Epithelial cell of proximal tubule (primary cell): ENCODE results near the gene POP7. TPM values are rescaled to one million over a fixed set of nuclear protein-coding genes. Genes with fewer than 3 reads are reported as not detected.

Experiments
- DNase-seq: peaks from one replicate; pipeline ENCODE4 v3.0.0-alpha.2; 2011; ENCODE audit warnings: low read depth
- H3K4me3 ChIP-seq: 2 replicates; pipeline ENCODE4 v1.5.1; 2011; ENCODE audit warnings: low read depth, mild to moderate bottlenecking, low read length
- CTCF ChIP-seq: conservative IDR thresholded peaks from 2 replicates; pipeline ENCODE4 v1.5.1; 2012; ENCODE audit warnings: low read depth, mild to moderate bottlenecking, low read length
- total RNA-seq: library from RNA; depleted of rRNA; stranded (reverse); fragments of >200 nt; gene quantifications from 2 replicates; pipeline ENCODE4 v1.2.3, GENCODE V29; 2015

Gene POP7
- total RNA-seq, 1 donor from 2014 or later, result 42.7 TPM

GRCh38 chr7:100680576-100681271 lies 25.2 kb upstream of the POP7 start:
- H3K4me3 ChIP-seq, result no peak overlapping the region
- no peak for DNase-seq
- TF ChIP-seq CTCF, result no peak

- no peak overlapping the region for H3K4me3 ChIP-seq
- TF ChIP-seq CTCF, result no peak
- DNase-seq, result no peak
Measured at GRCh38 chr7:100681491-100682227, 24.3 kb upstream of the POP7 start.

GRCh38 chr7:100682228-100682741 lies 23.6 kb upstream of the POP7 start:
- TF ChIP-seq CTCF, result no peak

GRCh38 chr7:100682991-100683658 lies 22.8 kb upstream of the POP7 start:
- no peak overlapping the region for H3K4me3 ChIP-seq
- no peak for TF ChIP-seq CTCF
- no peak for DNase-seq

More at GRCh38 chr7:100682228-100682741, 23.6 kb upstream of the POP7 start:
- DNase-seq, result no peak
- H3K4me3 ChIP-seq, result no peak overlapping the region

GRCh38 chr7:100683659-100684533 lies 22.0 kb upstream of the POP7 start:
- no peak for TF ChIP-seq CTCF
- H3K4me3 ChIP-seq, result no peak overlapping the region
- no peak for DNase-seq

GRCh38 chr7:100684534-100685042 lies 21.3 kb upstream of the POP7 start:
- TF ChIP-seq CTCF, result no peak
- no peak overlapping the region for H3K4me3 ChIP-seq
- no peak for DNase-seq
